Hepatocyte (in vitro differentiated cells): ENCODE data around the gene LCMT1.

Source experiments
- EZH2 ChIP-seq: fragments of 200-600 bp; sonication (generic); IDR thresholded peaks from 2 replicates; pipeline ENCODE4 v1.6.1; 2016; ENCODE audit warnings: antibody characterized with exemption, mild to moderate bottlenecking, borderline replicate concordance
- TF ChIP-seq, protein P1 (sequence below): fragments of 200-600 bp; sonication (generic); IDR thresholded peaks from 2 replicates; pipeline ENCODE4 v1.5.1; 2016; ENCODE audit warnings: antibody characterized with exemption, mild to moderate bottlenecking; ENCODE audit not compliant: poor library complexity

GRCh38 chr16:25140459-25140858, 28.9 kb downstream of the LCMT1 start:
- TF ChIP-seq EZH2 = no peak
- TF ChIP-seq, protein P1, sequence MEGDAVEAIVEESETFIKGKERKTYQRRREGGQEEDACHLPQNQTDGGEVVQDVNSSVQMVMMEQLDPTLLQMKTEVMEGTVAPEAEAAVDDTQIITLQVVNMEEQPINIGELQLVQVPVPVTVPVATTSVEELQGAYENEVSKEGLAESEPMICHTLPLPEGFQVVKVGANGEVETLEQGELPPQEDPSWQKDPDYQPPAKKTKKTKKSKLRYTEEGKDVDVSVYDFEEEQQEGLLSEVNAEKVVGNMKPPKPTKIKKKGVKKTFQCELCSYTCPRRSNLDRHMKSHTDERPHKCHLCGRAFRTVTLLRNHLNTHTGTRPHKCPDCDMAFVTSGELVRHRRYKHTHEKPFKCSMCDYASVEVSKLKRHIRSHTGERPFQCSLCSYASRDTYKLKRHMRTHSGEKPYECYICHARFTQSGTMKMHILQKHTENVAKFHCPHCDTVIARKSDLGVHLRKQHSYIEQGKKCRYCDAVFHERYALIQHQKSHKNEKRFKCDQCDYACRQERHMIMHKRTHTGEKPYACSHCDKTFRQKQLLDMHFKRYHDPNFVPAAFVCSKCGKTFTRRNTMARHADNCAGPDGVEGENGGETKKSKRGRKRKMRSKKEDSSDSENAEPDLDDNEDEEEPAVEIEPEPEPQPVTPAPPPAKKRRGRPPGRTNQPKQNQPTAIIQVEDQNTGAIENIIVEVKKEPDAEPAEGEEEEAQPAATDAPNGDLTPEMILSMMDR = no peak
